GM21825 (cell line): ENCODE results near the gene TNNT2.

Experiments
- ATAC-seq: cut with Tn5 transposase; IDR thresholded peaks from one replicate; pipeline ENCODE4 v1.9.1; 2021; ENCODE audit warnings: mild to moderate bottlenecking, moderate library complexity; ENCODE audit not compliant: unreplicated experiment

Gene TNNT2

DNA sequence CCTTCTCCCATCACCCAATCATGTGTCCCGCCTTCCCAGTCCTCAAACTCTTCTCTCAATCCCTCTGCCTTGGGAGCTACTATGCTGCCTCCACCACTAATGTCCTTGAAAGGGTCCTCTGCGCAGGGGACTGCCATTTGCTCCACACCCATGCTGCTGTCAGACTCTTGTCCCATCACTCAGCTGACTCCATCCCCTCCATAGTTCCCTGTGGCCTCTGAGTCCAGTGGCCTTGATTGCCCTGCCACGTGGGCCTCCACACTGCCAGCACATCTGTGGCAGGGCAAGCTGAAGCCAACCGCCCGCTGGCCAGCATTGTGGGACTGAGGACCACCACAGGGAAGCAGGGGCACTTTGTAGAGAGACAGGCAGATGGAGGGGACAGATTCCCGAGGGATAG is 1.3 kb upstream of the TNNT2 start:
- no peak for ATAC-seq

DNA sequence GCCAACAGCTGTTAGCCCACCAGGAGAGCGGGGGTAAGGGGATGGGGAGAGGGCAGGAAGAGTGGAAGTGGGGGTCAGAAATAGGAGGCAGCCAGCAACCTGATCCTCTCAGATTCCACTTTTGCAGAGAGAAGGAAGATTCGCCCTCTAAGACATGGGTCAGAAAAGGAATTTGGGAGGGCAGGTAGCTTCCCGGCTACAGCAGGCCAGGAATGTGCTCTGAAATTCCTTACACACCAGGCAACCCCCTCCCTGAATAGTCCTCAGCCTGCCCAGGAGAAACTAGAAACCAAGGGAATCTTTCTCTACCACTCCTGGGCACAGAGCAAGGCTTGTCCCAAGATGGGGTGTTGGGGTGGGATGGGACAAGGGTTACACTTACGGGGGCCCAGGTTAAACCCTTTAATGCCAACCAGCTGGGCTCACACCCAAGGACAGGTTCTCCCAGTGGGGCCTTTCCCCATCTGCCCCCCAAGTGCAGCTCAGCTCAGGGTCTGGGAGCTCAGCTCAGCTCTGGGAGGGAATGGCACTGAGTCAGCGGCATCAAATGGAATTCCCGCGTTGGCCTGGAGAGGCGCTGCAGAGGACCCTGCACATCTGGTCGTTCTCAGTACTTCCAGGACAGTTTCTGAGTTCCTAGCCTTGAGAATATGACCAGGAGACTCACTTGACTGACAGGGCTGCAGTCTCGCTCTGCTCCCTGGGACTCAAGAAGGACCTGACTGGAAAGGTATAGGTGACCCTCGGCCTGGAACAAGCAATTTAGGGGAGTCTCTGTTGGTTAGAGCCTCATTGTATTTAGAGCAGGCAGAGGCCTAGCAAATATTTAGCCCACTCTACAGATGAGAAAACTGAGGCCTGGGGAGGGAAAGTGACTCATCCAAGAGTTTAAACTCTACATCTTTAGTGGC is 761 bp downstream of the TNNT2 start:
- ATAC-seq = no peak

DNA sequence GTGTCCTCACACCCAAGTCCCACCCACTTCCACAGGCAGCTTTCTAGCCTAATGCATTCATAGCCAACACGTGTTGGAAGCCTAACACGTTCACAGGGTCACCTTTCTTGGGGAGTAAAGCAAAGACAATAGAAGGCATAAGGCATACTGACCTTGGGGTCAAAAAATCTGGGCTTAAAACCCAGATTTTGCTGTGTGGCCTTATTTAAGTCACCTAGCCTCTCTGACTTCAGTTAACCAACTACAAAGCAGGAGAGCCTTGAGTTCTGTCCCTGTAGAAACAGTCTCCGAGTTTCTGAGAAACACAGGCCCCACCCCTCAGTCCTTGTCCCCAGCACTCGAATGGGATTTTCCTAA is 1.4 kb downstream of the TNNT2 start:
- no peak for ATAC-seq

DNA sequence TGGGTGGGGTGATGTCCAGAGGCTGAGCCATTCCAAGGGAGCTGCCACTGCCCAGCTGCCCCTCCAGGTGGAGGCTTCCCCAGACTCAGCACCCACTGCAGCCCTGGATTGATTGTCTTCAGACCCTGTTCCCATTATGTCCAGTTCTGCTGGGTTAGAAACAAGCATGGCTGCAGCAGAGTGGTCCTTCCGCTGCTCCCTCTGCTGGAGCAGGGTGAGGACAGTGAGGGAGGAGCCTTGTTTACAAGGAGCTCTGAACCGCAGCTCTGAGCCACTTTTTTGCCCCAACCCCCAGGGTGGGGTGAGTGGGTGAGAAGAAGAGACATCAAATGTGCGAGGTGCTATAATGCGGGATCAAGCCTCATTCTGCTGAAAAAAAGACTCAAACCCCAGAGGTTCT is 2.3 kb downstream of the TNNT2 start:
- no peak for ATAC-seq

DNA sequence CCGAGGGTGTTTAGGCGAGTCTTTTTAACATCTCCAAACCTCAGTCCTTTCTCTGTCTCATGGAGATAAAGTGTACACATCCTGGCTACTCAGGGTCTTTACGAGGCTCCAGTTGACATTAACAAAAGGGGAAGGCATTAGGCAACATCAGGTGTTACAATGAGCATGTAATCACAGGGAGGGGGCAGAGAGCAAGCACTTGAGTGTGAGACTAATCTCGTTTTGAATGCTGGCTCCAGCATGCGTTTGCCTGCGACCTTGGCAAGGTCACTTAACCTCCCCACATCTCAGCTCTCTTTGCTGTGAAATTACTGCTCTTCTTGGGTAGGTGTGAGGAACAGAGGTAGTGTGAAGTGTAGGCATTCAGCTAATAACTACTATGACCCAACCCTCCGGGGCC is 3.1 kb downstream of the TNNT2 start:
- no peak for ATAC-seq

DNA sequence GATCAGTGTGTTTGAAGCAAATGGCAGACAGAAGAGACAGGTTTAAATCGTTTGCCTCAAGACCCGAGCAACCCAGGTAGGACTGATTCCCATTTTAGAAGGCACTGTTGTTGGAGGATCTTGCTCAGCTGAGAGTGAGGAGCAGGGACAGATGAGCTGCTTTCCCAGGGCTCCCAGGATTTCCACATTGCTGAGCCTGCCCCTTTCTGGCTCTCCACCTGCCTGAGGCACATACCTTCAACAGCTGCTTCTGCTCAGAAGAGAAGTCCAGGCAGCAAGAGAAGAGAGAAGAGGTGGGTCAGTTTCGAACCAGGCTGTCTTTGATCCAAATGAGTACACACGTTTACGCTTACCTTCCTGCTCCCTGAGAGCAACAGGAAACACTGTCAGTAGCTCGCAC is 5.7 kb downstream of the TNNT2 start:
- ATAC-seq = no peak

DNA sequence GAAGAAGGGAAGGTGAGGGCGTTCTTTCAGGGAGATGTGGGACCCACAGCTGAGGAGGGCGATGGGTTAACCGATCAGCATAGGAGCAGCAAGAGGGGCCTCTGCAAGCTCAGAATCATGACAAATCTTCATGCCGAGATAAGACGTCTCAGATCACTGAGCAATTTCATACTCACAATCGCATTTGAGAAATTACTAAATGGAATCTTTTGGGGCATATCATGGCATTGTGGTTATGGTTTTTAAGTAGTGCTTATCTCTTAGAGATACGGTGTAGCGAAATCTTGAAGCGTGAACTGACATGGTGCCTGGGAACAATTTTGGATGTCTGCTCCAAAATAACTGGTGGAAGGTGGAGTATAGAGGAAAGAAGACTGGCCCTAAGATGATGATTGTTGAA is 6.2 kb downstream of the TNNT2 start:
- ATAC-seq = no peak

DNA sequence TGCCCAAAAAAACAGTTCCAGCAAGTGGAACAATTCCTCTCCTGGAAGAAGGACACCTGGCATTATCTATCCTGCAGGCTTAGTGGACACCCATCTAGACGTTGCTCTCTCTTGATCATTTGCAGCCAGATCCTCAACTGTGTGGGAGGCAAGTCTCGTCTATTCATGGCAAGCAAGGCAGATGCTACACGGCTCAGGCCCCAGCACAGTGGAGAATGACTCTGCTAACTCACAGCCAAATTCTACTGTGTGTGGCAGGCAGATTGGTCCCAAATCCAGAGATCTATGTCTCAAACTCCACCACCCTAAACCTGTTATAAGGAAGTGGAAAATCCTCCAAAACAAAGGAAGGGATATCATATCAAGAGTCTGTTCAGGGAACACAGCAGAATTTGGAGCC is 7.0 kb downstream of the TNNT2 start:
- ATAC-seq = no peak

DNA sequence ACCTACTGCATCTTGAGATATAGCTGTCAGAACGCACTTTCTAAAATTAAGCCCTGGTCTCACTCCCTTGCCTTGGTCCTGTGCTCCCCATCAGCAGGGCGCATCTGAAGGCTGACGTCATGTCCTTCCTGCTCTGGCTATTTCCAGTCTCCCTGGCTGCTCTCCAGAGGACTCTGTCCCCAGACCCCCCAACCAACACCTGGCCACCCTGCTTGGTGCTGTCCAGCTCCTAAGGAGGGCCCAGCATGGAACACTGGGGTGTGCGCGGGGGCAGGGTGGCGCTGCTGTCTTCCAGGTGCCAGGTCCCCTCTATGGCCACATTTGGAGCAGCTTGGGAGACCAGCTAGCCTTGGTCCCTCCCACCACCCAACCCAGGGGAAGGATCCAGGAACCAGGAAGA is 8.3 kb downstream of the TNNT2 start:
- ATAC-seq = no peak

DNA sequence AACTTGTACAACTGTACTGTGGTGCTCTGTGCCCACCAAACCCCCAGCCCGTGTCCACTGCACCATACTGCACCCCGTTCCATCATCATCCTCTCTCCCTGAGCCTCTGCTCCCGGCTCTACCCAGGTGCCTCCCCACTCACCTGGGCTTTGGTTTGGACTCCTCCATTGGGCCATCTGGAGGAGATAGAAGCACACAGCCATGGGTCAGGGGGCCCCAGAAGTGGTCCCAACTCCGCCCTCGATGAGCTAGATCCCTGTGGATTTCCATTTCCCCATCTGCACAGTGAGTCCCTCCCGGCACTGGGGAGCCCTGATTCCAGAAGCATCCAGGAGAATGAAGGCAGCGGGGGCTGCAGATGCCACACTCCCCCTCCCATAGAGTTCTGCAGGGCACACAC is 10.8 kb downstream of the TNNT2 start:
- no peak for ATAC-seq

DNA sequence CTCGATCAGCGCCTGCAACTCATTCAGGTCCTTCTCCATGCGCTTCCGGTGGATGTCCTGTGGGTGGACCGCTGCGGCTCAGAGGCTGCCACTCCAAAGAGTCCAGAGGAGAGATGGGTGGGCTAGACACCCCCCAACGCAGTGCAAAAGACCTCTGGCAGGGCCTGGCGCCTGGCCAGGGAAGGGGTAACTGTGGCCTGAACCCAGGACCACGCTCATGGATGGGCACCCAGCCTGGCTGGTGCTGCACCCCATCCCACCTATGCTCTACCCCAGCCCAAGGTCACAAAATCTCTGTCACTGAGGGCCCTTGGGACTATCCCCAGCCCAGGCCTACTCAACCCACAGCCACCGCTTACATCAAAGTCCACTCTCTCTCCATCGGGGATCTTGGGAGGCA is 12.2 kb downstream of the TNNT2 start:
- ATAC-seq = no peak

DNA sequence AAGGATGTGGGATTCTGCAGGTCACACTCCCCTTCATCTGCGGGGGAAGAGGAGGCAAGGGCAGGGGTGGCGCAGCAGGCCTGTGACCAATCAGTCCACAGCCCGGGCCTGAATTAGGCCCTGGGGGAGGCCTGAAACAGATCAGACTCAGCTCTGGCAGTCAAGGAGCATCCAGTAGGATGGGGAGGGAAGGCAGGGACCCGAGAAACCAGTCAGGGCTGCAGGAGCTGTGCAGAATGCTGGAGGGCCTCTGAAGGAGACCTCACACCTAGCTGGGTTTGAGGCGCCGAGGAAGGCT is 12.7 kb downstream of the TNNT2 start:
- ATAC-seq = no peak

DNA sequence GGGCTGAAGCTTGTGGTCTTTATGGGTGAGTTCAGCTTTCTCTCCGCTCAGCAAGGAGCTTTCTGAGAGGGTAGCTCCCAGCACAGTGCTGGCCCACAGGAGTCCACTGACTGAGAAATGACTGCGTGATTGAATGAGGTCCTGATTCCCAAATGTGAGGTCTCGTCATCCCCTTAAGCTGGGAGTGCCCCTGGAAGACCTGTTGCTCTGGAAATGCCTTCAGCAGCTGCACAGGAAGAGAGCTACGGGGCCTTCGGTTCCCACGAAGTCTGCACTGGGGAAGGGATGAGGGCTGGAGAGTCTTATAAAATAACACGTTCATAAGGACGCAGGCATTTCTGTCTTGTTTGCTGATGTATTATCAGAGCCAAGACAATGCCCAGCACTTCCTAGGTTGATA is 14.0 kb downstream of the TNNT2 start:
- no peak for ATAC-seq

DNA sequence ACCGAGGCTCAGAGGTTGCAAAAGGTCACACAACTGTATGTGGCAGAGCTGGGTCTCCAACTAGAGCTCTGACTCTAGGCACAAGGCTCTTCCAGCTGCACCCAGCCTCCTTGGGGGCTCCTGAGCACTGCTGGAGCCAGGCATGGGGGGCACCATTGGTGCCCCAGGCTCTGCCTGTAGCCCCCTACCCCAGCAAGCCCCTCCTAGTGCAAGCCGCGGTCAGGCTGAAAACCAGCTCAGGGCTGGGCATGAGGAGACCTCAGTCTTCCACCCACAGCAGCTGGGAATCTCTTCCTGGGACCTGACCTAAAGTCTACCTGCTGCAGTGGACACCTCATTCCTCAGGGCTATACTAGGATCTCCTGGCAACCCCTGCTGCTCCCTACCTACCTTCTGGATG is 14.6 kb downstream of the TNNT2 start:
- ATAC-seq = no peak

DNA sequence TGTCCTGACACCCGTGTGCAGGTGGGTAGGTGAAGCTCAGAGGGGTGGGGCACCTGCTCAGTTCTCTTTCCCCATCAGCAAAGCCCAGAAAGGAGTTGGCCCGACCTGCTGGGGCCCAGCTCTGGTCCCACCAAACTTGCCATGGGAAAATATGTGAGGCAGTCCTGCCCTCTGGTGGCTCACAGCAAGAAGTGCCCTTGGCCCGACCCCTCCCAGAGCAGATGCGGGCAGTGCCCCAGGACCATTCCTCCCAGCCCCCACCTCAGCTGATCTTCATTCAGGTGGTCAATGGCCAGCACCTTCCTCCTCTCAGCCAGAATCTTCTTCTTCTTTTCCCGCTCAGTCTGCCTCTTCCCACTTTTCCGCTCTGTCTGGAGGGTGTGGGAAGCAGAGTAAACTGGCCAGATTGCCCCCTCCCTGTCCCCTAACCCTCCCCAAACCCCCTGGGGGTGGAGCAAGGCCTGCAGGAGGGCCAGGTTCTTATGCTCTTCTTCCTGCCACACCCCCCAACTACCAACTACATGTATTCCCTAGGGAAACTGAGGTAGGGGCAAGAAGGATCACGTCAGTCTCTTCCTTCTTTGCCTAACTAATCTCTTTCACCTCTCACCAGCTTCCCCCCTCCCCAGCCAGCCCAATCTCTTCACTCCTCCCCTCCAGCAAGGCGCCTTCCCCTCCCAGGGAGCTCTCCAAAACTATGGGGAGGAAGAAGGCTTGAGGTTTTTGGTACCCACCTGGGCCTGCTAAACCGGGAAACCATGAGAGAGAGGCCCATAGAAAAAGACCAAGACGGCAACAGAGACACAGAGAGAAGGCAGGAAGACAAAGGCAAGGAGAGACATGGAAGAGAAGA is 15.6 kb downstream of the TNNT2 start:
- no peak for ATAC-seq

DNA sequence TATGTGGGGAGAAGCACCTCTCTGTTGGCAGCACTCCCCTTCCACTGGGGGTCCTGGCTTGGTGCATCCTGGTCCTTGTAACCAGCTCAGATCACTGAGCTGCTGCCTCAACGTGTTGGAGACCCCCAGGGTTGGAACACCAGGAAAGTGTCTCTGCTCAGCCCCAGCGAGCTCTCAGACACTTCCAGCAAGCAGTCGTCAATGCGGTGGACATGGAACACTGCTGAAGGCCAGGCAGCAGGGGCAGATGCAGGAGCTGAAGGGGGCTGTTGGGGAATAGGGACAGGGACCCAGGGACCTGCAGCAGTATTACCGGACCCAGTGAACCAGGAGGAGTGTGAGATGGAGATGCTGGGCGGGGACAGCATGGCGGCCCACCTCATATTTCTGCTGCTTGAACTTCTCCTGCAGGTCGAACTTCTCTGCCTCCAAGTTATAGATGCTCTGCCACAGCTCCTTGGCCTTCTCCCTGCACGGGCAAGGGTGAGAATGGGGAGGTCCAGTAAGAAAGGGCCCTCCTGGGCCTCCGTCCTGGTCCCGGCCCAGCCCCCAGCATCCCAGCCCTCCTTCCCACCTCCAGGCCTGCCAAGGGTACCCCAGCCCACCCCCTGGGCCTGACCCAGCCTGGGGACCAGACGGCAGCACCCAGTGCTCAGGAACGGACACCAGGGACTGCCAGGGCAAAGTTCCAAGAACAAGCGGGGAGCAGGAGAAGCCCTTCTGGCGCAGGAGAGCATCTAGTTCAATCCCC is 16.4 kb downstream of the TNNT2 start:
- ATAC-seq = no peak

DNA sequence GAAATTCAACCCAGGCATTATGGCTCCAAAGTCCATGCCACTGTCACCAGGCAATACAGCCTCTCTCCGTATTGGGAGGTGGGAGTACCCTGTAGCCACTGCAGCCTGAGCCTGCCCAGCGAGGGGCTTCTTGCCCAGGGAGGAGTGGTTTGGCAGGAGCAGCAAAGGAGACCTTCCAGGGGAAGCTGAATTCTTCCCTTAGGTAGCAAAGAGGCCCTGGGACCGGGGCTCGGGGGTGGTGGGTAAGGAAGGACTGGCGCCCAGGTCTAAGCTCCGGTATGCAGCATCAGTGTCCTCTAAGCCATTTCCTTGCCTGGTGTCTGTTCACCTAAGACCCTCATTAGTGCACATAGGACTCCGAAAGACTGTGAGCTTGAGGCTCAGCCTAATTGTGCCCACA is 17.0 kb downstream of the TNNT2 start:
- ATAC-seq = no peak

DNA sequence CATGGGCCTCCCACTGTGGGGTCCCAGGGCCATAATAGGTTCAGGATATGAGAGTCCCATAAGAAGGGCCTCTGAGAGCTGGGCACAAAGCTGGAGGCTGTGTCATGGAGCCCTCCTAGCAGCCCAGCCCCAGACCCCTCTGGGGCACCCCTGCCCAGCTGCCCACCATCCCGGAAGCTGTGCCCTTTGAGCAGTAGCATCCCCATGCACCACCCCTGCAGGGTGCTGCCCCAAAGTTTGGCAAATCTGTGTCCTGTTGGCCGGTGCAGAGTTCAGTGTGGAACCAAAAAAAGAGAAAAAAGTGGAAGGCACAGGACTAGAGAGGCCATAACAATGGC is 17.6 kb downstream of the TNNT2 start:
- ATAC-seq = no peak

DNA sequence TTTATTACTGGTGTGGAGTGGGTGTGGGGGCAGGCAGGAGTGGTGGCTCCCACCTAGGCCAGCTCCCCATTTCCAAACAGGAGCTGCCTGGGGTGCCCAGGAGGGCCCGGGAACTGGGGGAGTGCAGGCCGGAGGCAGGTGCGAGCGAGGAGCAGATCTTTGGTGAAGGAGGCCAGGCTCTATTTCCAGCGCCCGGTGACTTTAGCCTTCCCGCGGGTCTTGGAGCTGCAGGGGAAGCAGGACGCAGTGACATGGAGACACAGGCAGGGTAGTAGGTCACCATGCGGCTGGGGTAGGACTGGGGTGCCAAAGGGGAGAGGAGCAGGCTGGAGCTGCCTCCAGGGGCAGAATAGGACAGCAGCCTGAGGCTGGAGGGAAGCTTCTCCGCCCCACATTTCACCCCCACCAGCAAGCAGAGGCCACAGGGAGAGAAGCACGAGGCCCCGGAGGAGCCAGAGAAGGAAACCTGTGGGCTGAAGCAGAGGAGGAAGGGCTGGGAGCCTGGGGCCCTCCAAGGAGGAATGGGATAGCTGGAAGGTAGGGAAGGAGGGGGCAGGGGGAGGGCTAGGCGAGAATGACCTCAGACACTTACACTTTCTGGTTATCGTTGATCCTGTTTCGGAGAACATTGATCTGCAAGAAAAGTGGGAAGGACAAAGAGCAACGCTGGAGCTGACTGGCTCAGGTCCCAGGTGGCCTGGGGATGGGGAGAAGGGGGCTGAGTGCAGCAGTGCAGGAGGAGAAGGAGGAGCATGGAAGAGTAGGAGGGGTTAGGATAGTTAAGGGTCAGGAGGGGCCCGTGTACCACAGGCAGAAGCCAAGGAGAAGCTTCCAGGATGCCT is 18.2 kb downstream of the TNNT2 start:
- no peak for ATAC-seq

DNA sequence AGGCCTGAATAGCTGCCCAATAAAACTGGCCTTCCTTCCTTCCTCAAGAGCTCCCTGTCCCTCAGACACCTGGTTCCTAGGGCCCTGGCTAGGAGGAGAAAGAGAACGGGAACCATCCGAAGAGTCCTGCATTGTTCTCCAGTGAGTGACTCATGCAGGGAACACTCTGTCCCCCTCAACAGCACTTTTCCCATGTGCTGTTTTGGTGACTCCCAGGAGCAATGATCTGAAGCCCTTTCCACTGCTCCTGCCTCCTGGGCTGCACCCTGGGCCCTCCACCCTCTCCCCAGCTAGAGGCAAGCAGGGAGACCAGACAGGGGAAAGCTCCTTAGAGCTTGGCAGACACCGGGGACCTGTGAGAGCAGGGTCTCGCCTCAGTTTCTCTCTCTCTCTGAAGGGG is 18.9 kb downstream of the TNNT2 start:
- ATAC-seq = no peak
